ENCODE data around the gene TERB1. TPM values are rescaled to one million over a fixed set of nuclear protein-coding genes. Genes with fewer than 3 reads are reported as not detected.

Gene TERB1
- polyA plus RNA-seq, 1 donor from 2014 or later, result 0.38 TPM

DNA sequence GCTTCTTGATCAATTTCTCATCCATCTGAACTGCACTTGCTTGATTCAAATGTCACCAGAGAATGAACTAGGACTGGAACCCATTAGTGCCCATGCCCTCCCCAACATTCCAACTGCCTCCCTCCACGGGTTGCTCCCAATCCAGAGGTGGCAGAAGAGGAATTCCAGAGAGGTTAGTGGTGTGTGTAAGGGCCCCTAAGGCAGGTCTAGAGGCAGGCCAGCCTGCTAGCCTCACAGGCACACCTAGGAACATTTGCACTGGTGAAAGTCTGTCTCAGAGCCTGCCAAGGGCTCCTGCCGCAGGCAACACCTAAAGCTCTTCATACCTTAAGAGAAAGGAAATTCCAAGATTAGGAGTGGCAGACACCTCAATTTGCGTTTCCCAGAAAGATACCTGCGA is 83.6 kb downstream of the TERB1 start:
- Histone ChIP-seq H3K27ac (ENCODE audit: low read length) (no peak overlapping the region), H3K79me2 (replicated peaks; ENCODE audit: insufficient read depth, low read length) (no peaks in the 10 kb centered on the region), H3K4me2 (ENCODE audit: low read length) (no peak overlapping the region), H3K9ac (ENCODE audit: low read length) (no peak overlapping the region), H3K36me3 (ENCODE audit: insufficient read depth, low read length) (peaks cover 5% of the 10 kb centered on the region), H2AFZ (ENCODE audit: low read depth, low read length) (no peak overlapping the region), H3K9me3 (ENCODE audit: low read length) (no peaks in the 10 kb centered on the region), H3K9me2 (ENCODE audit: insufficient read depth, low read length) (no peaks in the 10 kb centered on the region), H4K20me1 (ENCODE audit: insufficient read depth) (no peaks in the 10 kb centered on the region), H3K4me3 (ENCODE audit: low read length) (no peak overlapping the region), H3F3A (ENCODE audit: insufficient read depth, low read length, poor library complexity, severe bottlenecking) (no peaks in the 10 kb centered on the region), H3K27me3 (ENCODE audit: insufficient read depth, low read depth, low read length) (no peaks in the 10 kb centered on the region)
- no peak for TF ChIP-seq CTCF (IDR thresholded peaks at IDR 0.05; ENCODE audit: poor library complexity, severe bottlenecking)
- no peak for TF ChIP-seq EP300 (conservative IDR thresholded peaks at IDR 0.05; ENCODE audit: poor library complexity, severe bottlenecking)
- no peak for TF ChIP-seq MXI1 (conservative IDR thresholded peaks at IDR 0.05; ENCODE audit: poor library complexity, severe bottlenecking)
- TF ChIP-seq RAD21 (conservative IDR thresholded peaks at IDR 0.05), result no peak
- TF ChIP-seq, protein P1, sequence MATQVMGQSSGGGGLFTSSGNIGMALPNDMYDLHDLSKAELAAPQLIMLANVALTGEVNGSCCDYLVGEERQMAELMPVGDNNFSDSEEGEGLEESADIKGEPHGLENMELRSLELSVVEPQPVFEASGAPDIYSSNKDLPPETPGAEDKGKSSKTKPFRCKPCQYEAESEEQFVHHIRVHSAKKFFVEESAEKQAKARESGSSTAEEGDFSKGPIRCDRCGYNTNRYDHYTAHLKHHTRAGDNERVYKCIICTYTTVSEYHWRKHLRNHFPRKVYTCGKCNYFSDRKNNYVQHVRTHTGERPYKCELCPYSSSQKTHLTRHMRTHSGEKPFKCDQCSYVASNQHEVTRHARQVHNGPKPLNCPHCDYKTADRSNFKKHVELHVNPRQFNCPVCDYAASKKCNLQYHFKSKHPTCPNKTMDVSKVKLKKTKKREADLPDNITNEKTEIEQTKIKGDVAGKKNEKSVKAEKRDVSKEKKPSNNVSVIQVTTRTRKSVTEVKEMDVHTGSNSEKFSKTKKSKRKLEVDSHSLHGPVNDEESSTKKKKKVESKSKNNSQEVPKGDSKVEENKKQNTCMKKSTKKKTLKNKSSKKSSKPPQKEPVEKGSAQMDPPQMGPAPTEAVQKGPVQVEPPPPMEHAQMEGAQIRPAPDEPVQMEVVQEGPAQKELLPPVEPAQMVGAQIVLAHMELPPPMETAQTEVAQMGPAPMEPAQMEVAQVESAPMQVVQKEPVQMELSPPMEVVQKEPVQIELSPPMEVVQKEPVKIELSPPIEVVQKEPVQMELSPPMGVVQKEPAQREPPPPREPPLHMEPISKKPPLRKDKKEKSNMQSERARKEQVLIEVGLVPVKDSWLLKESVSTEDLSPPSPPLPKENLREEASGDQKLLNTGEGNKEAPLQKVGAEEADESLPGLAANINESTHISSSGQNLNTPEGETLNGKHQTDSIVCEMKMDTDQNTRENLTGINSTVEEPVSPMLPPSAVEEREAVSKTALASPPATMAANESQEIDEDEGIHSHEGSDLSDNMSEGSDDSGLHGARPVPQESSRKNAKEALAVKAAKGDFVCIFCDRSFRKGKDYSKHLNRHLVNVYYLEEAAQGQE (IDR thresholded peaks at IDR 0.05; ENCODE audit: borderline replicate concordance), result no peak
- TF ChIP-seq TAF1 (IDR thresholded peaks at IDR 0.05; ENCODE audit: low read depth), result no peak
- no peak for TF ChIP-seq EZH2 (IDR thresholded peaks at IDR 0.05; ENCODE audit: borderline replicate concordance, insufficient read depth, low read length, poor library complexity, severe bottlenecking)
- no peak for TF ChIP-seq POLR2AphosphoS5 (IDR thresholded peaks at IDR 0.05)

DNA sequence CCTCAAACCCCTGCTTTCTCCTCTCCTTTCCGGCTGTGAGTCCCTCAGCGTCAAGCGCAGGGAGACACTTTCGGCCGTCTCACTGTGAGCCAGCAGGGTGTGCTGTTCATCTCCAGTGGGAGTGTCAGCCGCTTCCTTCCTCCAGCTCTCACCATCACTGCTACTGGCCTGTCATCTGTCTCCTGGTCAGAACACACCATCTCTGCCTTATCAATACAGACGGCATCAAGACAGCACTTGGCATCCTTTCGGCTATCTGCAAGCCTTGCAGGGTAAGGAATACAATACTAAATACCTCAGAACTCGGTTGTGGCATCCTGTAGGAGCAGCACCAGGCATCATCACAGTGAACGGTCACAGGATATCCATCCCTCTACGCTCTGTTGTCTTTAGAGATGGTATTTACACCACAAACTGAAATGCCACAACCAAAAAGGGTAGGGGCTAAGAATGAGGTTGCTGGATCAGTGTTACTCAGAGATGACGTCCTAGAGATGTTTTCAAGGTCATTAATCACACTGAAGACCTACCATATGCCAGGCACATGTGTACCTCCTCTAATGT is 84.2 kb downstream of the TERB1 start:
- no peak overlapping the region for H3K9ac ChIP-seq (ENCODE audit: low read length)
- H3K4me3 ChIP-seq (ENCODE audit: low read length), result no peak overlapping the region

More for the DNA sequence above, 84.2 kb downstream of the TERB1 start:
- Histone ChIP-seq H3K79me2 (replicated peaks; ENCODE audit: insufficient read depth, low read length) (no peaks in the 10 kb centered on the region), H3K9me3 (ENCODE audit: low read length) (no peaks in the 10 kb centered on the region), H3F3A (ENCODE audit: insufficient read depth, low read length, poor library complexity, severe bottlenecking) (no peaks in the 10 kb centered on the region), H3K27ac (ENCODE audit: low read length) (no peak overlapping the region), H3K4me2 (ENCODE audit: low read length) (no peak overlapping the region), H3K9me2 (ENCODE audit: insufficient read depth, low read length) (no peaks in the 10 kb centered on the region), H2AFZ (ENCODE audit: low read depth, low read length) (no peak overlapping the region), H3K27me3 (ENCODE audit: insufficient read depth, low read depth, low read length) (no peaks in the 10 kb centered on the region), H4K20me1 (ENCODE audit: insufficient read depth) (no peaks in the 10 kb centered on the region), H3K36me3 (ENCODE audit: insufficient read depth, low read length) (peaks cover 5% of the 10 kb centered on the region)
- no peak for TF ChIP-seq EP300 (conservative IDR thresholded peaks at IDR 0.05; ENCODE audit: poor library complexity, severe bottlenecking)
- no peak for TF ChIP-seq RAD21 (conservative IDR thresholded peaks at IDR 0.05)
- no peak for TF ChIP-seq POLR2AphosphoS5 (IDR thresholded peaks at IDR 0.05)
- no peak for TF ChIP-seq MXI1 (conservative IDR thresholded peaks at IDR 0.05; ENCODE audit: poor library complexity, severe bottlenecking)
- TF ChIP-seq, protein P1 (IDR thresholded peaks at IDR 0.05; ENCODE audit: borderline replicate concordance), result no peak
- TF ChIP-seq EZH2 (IDR thresholded peaks at IDR 0.05; ENCODE audit: borderline replicate concordance, insufficient read depth, low read length, poor library complexity, severe bottlenecking), result no peak
- TF ChIP-seq CTCF (IDR thresholded peaks at IDR 0.05; ENCODE audit: poor library complexity, severe bottlenecking), result no peak
- TF ChIP-seq SMC3 (conservative IDR thresholded peaks at IDR 0.05; ENCODE audit: poor library complexity), result no peak
- no peak for TF ChIP-seq TAF1 (IDR thresholded peaks at IDR 0.05; ENCODE audit: low read depth)
